ENCODE data around the gene IYD.
"Not testable (repeated sequence)": the region's sequence is repeated elsewhere in the genome, so short reads cannot be mapped to it uniquely, and the experiment has no call there.

DNA sequence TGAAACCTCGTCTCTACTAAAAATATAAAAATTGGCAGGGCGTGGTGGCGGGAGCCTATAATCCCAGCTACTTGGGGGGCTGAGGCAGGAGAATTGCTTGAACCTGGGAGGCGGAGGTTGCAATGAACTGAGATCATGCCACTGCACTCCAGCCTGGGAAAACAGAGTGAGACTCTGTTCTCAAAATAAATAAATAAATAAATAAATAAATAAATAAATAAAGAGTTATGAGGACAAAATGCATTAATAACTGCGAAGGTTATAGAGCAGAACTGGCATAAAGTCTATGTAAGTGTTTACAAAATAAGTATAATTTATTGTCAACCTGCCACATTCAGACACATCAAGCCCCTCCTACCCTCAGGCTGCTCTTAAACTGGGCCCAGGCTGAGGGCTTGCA lies 80.2 kb downstream of the IYD start:
- TF ChIP-seq EZH2 (IDR thresholded peaks at IDR 0.05); POLR2AphosphoS5 (IDR thresholded peaks at IDR 0.05; ENCODE audit: borderline replicate concordance, low read depth, low read length); FOXP2 (optimal IDR thresholded peaks at IDR 0.05; ENCODE audit: control extremely low read depth, extremely low read length, insufficient read depth): not testable (repeated sequence)

Measured in SK-N-MC (cell line).